GM12801 (cell line): ENCODE results near the gene PTCD1.

Source experiments
- CTCF ChIP-seq: IDR thresholded peaks from one replicate; pipeline ENCODE4 v1.5.1; 2011; ENCODE audit warnings: control low read depth; ENCODE audit not compliant: insufficient read length; ENCODE audit errors: extremely low read depth

Gene PTCD1

DNA sequence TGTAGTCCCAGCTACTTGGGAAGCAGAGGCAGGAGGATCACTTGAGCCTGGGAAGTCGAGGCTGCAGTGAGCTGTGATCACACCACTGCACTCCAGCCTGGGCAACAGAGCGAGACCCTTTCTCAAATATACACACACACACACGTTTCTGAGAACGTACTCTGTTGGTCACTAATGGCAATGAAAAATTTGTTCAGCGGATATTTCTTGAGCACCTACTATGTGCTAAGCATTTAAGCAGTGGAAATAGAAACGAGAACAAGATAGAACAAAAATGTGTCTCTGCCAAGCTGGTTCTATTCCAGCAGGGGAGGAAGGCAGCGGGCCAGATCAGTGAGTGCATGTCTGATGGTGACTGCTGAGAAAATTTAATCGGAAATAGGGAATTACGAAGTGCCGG, 55.4 kb downstream of the PTCD1 start:
- no peak for TF ChIP-seq CTCF

DNA sequence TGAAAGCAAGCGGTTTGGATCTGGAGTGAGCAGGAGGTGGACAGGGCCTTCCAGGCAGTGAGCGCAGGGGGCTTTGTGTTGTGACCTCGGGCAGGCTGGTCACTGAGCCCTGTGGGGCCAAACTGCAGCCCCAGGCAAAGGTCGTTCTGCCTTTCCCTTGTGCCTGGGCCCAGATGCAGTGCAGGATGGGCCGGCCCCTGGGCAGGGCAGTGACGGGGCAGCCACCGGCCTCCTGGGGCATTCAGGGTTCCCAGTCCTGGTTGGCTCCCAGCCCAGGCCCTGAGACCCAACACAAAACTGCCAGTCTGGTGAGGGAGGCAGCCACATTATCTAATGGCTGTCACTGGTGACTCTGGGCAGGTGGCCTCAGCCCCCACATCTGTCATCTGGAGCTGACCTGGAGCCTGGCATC, 56.9 kb downstream of the PTCD1 start:
- TF ChIP-seq CTCF, result no peak

- TF ChIP-seq CTCF, result no peak
Measured at GRCh38 chr7:99380823-99381663, 57.6 kb downstream of the PTCD1 start.

DNA sequence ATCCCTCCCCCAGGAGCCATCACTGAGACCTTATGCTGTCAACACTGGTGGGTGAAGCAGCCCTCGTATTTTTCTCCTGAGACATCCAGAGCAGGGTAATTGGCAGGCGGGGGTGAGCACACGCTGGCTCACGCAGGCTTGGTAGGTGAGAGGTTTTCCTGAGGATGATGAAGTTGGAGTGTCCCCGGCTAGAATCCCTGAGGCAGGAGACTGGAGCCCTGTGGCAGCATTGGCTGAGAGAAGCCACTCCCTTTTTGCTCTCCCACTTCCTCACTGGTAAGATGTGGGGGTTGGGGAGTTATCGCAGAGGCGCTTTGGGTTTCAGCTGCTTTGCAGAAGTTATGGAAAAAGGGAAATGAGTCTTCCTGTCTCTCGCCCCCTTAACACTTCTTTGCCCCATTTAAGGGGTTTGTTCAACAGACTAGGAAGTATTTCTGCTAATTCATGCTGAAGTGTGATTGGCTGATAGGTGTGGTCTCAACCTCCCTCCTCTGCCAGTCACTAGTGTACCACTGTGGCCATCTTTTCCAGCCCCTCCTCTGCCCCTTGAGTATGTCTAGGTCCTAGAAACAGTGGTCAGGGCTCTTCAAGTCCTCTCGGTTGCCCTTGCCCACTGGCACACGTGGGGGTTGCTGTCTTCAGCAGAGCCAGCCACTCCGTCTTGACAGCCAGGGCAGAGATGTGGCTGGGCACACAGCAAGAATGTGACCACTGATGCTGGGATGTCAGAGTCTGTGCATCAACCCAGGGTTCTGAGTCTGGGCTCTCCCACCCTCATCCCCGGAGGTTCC, 58.4 kb downstream of the PTCD1 start:
- no peak for TF ChIP-seq CTCF

DNA sequence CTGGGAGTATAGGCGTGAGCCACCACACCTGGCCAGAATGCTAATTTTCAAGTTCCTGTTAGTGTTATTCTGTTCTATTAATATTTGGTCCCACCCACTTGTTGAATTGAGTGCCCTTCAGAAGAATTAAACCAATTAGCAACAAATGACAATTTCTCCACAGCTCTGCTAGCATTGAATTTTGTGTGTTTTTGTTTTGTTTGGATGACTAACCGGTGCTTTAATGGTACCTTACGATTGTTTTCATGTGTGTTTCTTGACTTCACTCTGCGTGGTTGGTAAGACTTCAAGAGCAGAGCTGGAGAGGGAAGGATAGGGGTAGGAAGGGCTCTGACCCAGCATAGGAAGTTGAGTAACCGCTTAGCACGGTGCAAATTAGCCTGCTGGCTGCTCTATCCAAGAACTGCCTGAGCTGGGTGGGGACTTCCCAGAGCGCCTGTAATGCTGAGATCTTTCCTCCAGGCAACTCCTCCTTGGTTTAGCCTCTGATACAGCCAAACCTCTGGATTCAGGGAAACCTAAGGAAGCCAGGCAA, 59.5 kb downstream of the PTCD1 start:
- no peak for TF ChIP-seq CTCF

DNA sequence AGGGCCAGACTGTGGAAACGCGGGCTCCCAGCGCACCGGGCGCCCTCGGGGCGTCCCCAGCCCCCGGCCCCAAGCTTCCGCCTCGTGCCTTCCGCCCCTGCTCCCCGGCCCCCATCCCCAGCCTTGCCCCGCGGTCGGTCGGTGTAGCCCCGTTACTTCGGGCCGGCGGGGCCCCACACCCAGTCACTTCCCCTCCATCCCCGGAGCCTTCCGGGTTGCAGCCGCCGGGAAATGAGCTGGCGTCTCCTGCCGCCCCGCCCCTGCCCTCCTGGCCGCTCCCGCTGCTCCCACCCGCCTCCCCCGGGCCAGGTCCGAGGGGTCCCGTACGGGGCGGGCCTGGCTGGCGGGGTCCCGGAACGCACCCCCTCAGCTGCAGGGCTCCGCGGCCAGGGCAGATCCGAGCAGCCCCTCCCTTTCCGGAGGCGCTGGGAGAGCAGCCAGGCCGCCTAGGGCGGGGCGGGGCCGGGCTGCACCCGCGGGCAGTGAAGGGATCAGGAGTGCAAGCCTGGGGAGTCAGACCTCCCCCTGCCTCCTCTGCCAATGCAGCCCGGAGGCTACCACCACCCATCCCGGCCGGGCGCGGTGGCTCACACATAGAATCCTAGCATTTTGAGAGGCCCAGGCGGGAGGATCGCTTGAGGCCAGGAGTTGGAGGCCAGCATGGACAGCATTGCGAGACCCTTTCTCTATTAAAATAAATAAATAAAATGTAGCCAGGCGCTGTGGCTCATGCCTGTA, 63.4 kb downstream of the PTCD1 start:
- no peak for TF ChIP-seq CTCF
